Smooth muscle cell (in vitro differentiated cells): ENCODE measurements around the gene PIGO. TPM values are rescaled to one million over a fixed set of nuclear protein-coding genes. Genes with fewer than 3 reads are reported as not detected.
A peak's percentile ranks its signal among the peaks of the same experiment; 100 is the strongest.

Experiments used
- DNase-seq: peaks from one replicate; lab custom pipeline; 2025; ENCODE audit not compliant: unreplicated experiment; lab: John Stamatoyannopoulos, UW
- H2AFZ ChIP-seq: fragments of 200-600 bp; sonication (generic); 2 replicates; pipeline ENCODE4 v1.6.0; 2016; ENCODE audit warnings: antibody characterized with exemption, low read depth, mild to moderate bottlenecking
- H3F3A ChIP-seq: fragments of 200-600 bp; sonication (generic); 2 replicates; pipeline ENCODE4 v1.6.0; 2017; ENCODE audit warnings: antibody characterized with exemption, low read depth
- H3K27ac ChIP-seq: fragments of 200-600 bp; sonication (generic); 2 replicates; pipeline ENCODE4 v1.5.1; 2016; ENCODE audit warnings: low read depth, mild to moderate bottlenecking
- H3K27me3 ChIP-seq: fragments of 200-600 bp; sonication (generic); 2 replicates; pipeline ENCODE4 v1.6.1; 2016; ENCODE audit warnings: low read depth, mild to moderate bottlenecking
- H3K36me3 ChIP-seq: fragments of 200-600 bp; sonication (generic); 2 replicates; pipeline ENCODE4 v1.5.1; 2016; ENCODE audit warnings: low read depth
- H3K4me1 ChIP-seq: fragments of 200-600 bp; sonication (generic); 2 replicates; pipeline ENCODE4 v1.5.1; 2016; ENCODE audit warnings: low read depth
- H3K4me2 ChIP-seq: fragments of 200-600 bp; sonication (generic); 2 replicates; pipeline ENCODE4 v1.6.0; 2016; ENCODE audit warnings: mild to moderate bottlenecking
- H3K4me3 ChIP-seq: fragments of 200-600 bp; sonication (generic); 2 replicates; pipeline ENCODE4 v1.5.1; 2016; ENCODE audit warnings: mild to moderate bottlenecking
- H3K79me2 ChIP-seq: fragments of 200-600 bp; sonication (generic); 2 replicates; pipeline ENCODE4 v1.6.0; 2016; ENCODE audit warnings: low read depth, mild to moderate bottlenecking
- H3K9ac ChIP-seq: fragments of 200-600 bp; sonication (generic); 2 replicates; pipeline ENCODE4 v1.6.0; 2016; ENCODE audit warnings: low read depth
- H3K9me3 ChIP-seq: fragments of 200-600 bp; sonication (generic); replicated peaks from 2 replicates; pipeline ENCODE4 v1.5.1; 2016; ENCODE audit warnings: low read depth
- H4K20me1 ChIP-seq: fragments of 200-600 bp; sonication (generic); 2 replicates; pipeline ENCODE4 v1.6.0; 2016; ENCODE audit warnings: low read depth
- WGBS: methylation state at CpG from one replicate; pipeline ENCODE4 v1.1.7; 2016; ENCODE audit warnings: low lambda C conversion rate; 5-methylcytosine and 5-hydroxymethylcytosine counted together
- polyA plus RNA-seq: library from polyadenylated mRNA; unstranded; fragments of >200 nt; fragmentation: Nextera tagmentation; extraction: Ambion mirVana; gene quantifications from 2 replicates; pipeline ENCODE4 v1.2.1, GENCODE V29; 2016
- total RNA-seq: library from RNA; depleted of rRNA; stranded (reverse); fragments of >200 nt; gene quantifications from 2 replicates; pipeline ENCODE4 v1.2.3, GENCODE V29; 2014
- TF ChIP-seq, protein P1 (sequence below): fragments of 200-600 bp; sonication (generic); IDR thresholded peaks from 2 replicates; pipeline ENCODE4 v1.5.1; 2017; ENCODE audit warnings: borderline replicate concordance, mild to moderate bottlenecking, antibody characterized with exemption; ENCODE audit not compliant: insufficient read depth, poor library complexity, severe bottlenecking

Gene PIGO
- total and polyA plus RNA-seq, 2 experiments from 2014 or later = 27.5 to 29.5 TPM

DNA sequence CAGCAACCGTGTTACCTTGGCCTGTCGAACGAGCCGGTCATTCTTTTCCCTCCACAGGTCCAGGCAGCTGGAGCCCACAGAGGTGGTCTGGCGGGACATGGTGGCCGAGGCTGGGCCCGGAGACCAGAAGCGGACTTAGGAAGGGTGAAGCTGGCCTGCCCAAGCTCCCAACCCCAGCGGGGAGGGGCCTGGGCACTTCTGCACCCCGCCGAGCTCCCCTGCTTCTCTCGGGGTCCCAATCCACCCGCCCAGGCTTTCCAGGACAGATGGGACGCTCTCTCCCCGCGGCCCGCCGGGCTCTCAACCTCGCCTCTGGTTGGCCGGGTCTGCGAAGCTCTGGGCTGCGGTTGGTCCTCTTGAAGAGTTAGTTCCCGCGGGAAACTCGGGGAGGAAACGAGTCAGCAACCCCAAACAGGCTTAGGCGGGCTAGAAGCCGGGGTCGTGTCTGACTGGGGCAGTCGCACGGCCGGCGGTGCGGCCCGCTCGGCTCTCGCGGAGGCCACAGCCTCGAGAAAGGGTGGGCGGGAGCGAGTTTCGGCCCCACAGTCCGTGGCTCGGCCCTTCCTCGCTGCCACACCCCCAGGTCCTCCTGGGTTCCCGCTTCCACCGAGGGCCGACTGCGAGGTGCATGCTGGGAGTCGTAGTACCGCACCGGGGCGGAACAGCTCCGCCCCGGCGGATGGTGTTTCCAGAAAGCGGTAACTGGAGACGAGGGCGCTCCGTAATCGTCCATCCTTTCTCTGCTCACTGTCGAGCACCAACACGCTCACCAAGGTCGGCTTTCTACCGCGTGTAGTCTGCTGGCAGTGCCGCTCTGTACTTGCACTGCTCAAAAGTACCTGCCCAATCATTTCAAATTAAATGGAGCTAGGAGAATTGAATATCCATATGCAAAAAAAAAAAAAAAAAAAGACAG is 16.7 kb downstream of the PIGO start, which contains the start of gene FANCG:
Gene FANCG, minus strand, starts transcription at position 517 of the 916 bp plus-strand sequence. Its CDS starts 418 bp downstream, at position 99.
- peak within 1 kb of the TSS; percentile 53 for H3K9ac ChIP-seq

DNA sequence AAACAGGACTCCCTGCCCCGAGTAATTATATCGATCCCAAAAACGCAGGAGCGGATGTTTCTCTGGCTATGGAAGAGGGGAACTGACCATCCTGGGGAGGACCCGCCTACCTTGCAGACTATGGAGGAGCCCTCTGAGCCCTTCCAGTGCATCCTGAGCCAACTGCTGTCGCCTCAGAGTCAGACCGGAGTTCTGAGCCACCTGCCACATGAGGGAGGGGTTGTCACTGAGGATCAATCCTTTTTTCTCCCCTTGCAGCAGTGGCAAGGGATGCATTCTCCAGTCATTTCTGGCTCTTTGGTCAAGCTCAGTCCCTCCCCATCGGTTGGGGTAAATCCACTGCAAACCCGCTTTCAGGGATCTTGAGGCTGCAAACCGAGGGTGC is 17.4 kb downstream of the PIGO start:
- 11% methylated on average over 10 of the region's 10 CpGs for WGBS
- no peaks in the 10 kb centered on the region for H3K27me3 ChIP-seq
- H3K4me2 ChIP-seq = peak overlapping the region; percentile 90
- peaks cover 10% of the 10 kb centered on the region for H3F3A ChIP-seq
- H3K4me1 ChIP-seq = peaks cover 12% of the 10 kb centered on the region
- peak overlapping the region; percentile 28 for H3K27ac ChIP-seq
- H3K4me3 ChIP-seq = peak overlapping the region; percentile 74
- peaks cover 25% of the 10 kb centered on the region for H3K79me2 ChIP-seq
- peak overlapping the region; percentile 85 for H2AFZ ChIP-seq
- peak overlapping the region; percentile 53 for H3K9ac ChIP-seq
- DNase-seq = no peak
- H3K9me3 ChIP-seq = no peaks in the 10 kb centered on the region
- H3K36me3 ChIP-seq = no peaks in the 10 kb centered on the region
- no peaks in the 10 kb centered on the region for H4K20me1 ChIP-seq
- TF ChIP-seq, protein P1, sequence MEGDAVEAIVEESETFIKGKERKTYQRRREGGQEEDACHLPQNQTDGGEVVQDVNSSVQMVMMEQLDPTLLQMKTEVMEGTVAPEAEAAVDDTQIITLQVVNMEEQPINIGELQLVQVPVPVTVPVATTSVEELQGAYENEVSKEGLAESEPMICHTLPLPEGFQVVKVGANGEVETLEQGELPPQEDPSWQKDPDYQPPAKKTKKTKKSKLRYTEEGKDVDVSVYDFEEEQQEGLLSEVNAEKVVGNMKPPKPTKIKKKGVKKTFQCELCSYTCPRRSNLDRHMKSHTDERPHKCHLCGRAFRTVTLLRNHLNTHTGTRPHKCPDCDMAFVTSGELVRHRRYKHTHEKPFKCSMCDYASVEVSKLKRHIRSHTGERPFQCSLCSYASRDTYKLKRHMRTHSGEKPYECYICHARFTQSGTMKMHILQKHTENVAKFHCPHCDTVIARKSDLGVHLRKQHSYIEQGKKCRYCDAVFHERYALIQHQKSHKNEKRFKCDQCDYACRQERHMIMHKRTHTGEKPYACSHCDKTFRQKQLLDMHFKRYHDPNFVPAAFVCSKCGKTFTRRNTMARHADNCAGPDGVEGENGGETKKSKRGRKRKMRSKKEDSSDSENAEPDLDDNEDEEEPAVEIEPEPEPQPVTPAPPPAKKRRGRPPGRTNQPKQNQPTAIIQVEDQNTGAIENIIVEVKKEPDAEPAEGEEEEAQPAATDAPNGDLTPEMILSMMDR = no peak

More for the DNA sequence above, 16.7 kb downstream of the PIGO start, which contains the start of gene FANCG:
- TF ChIP-seq, protein P1 = no peak
- Histone ChIP-seq H4K20me1 (no peaks in the 10 kb centered on the region), H3K27me3 (no peaks in the 10 kb centered on the region), H3K4me2 (peak within 1 kb of the TSS; percentile 90), H3K27ac (peak within 1 kb of the TSS; percentile 28), H3K79me2 (peaks cover 25% of the 10 kb centered on the region), H3F3A (peaks cover 10% of the 10 kb centered on the region), H3K4me3 (peak within 1 kb of the TSS; percentile 74), H3K9me3 (no peaks in the 10 kb centered on the region), H2AFZ (peak within 1 kb of the TSS; percentile 85), H3K4me1 (peaks cover 12% of the 10 kb centered on the region), H3K36me3 (no peaks in the 10 kb centered on the region)
- WGBS = 1% methylated on average over 64 of the region's 67 CpGs
- peak; percentile 91 for DNase-seq

DNA sequence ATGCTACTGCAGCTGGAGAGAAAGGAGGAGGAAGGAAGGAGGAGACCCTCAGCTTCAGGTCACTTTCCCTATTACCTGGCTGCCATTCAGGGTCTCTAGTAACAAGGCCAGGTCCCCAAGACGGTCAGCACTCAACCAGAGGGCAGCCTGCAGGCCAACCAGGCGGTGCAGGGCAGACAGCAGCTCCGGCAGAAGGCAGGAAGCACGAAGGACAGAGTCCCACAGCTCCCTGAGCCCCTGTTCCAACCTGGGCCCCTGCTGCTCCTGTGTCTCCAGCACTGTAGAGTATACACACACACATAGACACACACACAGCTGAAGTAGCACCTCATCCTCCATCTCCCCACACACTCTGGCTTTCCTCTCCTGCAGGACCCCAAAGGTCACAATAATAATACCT is 18.3 kb downstream of the PIGO start:
- 92% methylated on average over 4 of the region's 4 CpGs for WGBS
- H3K4me1 ChIP-seq = peaks cover 14% of the 10 kb centered on the region
- H3K27me3 ChIP-seq = no peaks in the 10 kb centered on the region
- no peaks in the 10 kb centered on the region for H3K9me3 ChIP-seq
- H4K20me1 ChIP-seq = no peaks in the 10 kb centered on the region
- DNase-seq = no peak
- TF ChIP-seq, protein P1 = no peak
- no peak overlapping the region for H3K27ac ChIP-seq
- peaks cover 25% of the 10 kb centered on the region for H3K79me2 ChIP-seq
- peak overlapping the region; percentile 74 for H3K4me3 ChIP-seq
- H3K4me2 ChIP-seq = peak overlapping the region; percentile 90
- H2AFZ ChIP-seq = no peak overlapping the region
- H3F3A ChIP-seq = peaks cover 10% of the 10 kb centered on the region
- no peaks in the 10 kb centered on the region for H3K36me3 ChIP-seq
- no peak overlapping the region for H3K9ac ChIP-seq
